NCI-H128 (cell line): ENCODE results near the gene NT5C2.
"Not testable (repeated sequence)": the region's sequence is repeated elsewhere in the genome, so short reads cannot be mapped to it uniquely, and the experiment has no call there.

Source experiments
- DNase-seq: peaks from one replicate; lab custom pipeline; 2025; ENCODE audit not compliant: unreplicated experiment; lab: John Stamatoyannopoulos, UW

NT5C2 gene

DNA sequence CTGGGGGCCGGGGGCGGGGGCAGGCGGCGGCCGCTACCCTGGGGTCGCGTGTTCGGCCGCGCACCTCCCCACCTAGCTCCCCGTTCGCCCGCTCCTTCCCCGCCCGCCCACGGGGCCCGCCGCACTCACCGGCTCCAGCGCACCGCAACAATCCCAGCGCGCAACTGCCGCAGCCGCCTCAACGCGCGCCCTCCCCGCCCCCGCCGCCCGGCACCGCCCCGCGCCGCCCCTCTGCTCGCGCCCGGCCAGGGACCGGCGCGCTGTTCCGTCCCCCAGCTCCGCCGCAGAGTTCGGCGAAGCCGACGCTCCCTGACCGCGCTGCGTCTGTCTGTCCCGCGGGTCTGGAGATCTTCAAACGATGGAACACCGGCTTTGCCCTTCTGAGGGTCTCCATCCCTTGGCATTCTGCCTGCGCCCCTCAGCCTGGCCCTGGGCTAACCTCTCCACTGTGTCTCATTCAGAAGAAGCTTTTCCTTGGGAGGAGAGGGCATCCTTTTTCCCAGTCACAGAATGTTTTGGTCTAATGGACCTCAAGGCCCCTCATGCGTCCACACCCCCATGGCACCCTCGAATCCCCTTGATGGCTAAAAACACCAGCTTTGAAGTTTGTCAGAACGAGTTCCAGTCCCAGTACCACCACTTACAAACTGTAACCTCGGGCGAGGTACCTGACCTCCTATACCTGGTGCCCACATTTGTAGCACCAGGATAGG is at the start of gene NT5C2:
TSS of gene NT5C2 (minus strand) at position 166 of the 713 bp plus-strand sequence. CDS start 18,314 bp downstream, outside the sequence.
- no peak for DNase-seq

DNA sequence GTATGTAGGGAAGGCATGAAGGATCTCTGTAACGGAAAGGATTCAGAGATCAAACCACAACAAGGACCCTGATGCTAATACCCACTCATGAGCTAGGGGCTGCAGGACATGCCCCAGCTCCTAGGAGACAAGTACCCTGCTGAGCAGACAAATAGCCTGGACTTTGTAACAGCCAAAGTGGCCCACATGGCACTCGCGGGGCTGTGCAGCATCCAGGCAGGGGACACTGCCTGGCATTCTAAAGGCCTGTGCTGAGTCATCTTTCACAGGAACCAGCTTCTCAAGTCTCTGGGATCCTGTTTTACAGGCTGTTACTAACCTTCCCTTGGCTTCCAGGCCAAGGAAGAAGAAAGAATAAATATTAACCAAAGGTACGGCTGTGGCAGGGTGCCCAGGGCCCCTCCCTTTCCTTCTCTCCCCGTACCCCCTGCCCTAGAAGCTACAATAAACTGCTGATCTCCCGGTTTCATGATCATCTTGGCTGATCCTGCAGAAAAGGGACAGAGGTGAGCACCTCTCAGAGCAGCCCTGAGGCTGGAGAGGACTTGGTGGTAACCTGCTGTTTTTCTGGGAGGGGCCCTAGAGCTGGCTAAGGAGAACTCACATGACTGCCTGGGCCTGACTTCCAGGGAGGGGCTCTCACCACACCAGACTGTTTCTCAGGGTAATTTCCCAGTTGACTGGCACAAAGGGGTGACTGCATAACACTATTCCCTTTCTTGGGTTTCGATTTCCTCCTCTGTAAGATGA is 48.4 kb upstream of the NT5C2 start:
- DNase-seq: no peak

DNA sequence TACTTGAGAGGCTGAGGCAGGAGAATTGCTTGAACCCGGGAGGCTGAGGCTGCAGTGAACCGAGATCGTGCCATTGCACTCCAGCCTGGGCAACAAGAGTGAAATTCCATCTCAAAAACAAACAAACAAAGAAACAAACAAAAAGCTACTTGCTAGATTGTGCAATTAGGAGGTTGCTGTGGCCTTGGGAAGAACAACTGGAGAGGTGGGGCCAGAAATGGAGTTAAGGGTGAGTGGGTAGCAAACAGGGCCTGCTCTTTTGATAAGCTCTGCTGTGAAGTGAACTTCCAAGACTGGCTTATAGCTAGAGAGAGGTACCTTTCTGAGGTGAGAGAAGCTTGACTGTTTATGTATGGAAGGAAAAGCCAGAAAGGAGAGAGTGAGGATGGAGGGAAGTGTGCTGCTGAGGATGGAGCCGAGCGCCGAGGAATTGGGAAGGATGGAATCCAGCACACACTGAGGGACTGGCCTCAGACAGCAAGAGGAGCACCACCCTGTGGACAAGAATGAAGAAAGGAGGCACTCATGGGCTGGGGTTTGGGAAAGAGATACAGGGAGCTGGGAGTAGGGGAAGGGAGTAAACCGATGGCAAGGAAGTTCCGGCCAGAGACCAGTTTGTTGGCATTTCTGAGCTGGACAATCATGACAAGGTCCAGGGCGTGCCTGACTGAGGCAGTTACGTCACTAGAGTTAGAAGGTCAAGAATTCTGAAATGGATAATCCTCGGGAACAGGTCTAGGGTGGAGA is 45.6 kb upstream of the NT5C2 start:
- no peak for DNase-seq

DNA sequence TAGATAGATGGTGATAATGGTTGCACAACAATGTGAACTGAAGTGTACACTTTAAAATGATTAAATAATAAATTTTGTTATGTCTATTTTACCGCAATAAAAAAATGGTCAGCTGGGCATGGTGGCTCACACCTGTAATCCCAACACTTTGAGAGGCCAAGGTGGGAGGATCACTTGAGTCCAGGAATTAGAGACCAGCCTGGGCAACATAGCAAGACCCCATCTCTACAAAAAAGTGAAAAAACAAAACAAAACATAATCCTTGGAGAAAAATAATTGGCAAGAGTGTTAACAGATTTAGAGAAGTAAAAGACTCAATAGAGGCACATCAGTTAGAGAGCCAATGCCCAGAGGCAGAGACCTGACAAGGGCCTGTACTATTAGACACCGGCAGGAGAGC is 42.7 kb upstream of the NT5C2 start:
- no peak for DNase-seq

DNA sequence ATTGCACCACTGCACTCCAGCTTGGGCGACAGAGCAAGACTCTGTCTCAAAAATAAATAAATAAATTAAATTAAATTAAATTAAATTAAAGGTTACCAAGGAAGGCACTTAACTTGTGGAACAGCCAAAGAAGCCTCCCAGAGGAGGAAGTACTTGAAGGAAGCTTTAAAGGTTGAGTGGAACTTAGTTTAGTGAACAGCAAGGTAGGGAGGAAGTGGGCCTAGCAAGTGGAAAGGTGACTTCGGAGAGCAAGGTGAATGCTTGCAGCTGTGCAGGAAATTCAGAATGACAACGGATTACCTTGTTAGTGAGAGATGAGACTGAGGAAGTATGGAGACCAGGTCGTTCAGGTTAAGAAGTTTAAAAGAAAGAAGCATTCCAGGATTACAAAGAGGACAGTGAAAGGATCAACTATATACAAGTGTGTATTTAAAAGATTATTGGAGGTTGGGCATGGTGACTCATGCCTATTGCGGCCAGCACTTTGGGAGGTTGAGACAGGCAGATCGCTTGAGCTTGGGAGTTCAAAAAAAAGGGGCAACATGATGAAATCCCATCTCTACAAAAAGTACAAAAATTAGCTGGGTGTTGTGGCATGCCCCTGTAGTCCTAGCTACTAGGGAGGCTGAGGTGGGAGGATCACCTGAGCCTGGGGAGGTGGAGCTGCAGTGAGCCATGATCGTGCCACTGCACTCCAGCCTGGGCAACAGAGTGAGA is 39.9 kb upstream of the NT5C2 start:
- DNase-seq: no peak

DNA sequence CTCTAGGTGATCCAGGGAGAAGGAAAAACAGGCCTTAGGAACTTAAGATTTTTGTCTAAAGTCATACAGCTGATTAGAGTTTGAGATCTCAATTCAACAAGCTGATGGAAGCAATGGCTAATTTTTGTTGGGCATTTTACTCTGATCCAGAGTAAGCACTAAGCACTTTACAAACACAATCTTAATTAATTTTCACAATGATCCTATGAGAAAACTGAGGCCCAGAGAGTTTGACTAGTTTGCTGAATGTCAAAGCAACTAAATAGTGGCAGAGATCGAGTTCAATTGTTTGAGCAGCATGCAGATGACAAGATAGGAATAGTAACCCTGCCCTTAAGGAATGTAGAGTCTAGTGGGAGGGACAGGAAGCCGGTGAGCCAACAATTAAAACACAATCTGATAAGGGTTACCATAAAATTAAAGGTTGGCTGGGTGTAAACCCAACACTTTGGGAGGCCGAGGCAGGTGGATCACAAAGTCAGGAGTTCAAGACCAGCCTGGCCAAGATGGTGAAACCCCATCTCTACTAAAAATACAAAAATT is 39.1 kb upstream of the NT5C2 start:
- no peak for DNase-seq

DNA sequence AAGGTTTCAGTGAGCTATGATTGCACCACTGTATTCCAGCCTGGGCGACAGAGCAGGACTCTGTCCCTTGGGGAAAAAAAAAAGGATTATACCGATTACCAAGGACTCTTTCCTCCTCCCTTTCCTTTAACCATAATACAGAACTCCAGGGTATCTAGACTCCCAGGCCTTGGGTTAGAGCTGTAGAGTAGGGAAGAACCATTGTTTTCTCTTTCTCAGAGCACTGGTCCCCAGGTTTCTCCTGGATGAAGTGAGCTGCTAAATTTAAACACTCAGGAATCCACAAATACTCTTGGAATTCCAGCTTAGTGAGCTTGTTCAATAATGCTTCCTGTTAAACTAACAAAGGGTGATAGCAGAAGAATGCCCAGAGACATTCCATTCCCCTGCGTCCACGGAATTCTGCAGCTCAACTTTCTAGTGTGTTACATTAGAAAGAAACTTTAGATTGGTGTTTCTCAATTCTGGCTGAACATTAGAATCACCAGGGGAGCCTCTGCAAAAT is 38.0 kb upstream of the NT5C2 start:
- no peak for DNase-seq

DNA sequence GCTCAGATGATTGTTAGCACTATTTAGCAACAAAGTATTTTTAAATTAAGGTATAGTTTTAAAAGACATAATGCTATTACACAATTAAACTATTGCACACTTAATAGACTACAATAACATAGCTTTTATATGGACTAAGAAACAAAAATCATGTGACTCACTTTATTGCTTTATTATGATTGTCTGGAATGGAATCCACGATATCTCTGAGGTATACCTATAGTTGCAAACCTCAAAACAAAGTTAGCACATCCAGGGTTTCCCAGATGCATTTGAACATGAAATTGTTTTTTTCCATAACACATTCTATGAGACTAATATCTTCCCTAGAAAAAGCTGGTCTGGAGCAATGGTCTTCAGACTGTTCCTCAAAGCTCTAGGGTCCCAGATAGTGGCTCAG is 34.3 kb upstream of the NT5C2 start:
- no peak for DNase-seq

DNA sequence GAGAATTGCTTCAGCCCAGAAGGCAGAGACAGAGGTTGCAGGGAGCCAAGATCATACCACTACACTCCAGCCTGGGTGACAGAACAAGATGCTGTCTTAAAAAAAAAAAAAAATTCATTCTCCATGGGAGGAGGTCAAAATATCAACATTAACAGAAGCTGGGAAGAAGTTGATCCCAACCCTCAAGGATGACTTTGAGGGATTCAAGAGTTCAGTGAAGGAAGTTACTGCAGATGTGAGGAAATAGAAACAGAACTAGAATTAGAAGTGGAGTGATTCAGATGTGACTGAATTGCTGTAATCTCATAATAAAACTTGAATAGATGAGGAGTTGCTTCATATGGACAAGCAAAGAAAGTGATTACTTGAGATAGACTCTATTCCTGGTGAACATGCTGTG is 32.9 kb upstream of the NT5C2 start:
- DNase-seq: no peak

DNA sequence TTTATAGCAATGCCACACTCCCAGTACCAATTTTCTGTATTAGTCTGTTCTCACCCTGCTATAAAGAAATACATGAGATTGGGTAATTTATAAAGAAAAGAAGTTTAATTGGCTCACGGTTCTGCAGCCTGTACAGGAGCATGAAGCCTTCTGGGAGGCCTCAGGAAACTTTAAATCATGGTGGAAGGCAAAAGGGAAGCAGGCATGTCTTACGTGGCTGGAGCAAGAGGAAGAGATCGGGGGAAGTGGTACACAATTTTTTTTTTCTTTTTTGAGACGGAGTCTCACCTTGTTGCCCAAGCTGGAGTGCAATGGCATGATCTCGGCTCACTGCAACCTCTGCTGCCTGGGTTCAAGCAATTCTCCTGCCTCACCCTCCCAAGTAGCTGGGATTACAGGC is 31.6 kb upstream of the NT5C2 start:
- DNase-seq: not testable (repeated sequence)

DNA sequence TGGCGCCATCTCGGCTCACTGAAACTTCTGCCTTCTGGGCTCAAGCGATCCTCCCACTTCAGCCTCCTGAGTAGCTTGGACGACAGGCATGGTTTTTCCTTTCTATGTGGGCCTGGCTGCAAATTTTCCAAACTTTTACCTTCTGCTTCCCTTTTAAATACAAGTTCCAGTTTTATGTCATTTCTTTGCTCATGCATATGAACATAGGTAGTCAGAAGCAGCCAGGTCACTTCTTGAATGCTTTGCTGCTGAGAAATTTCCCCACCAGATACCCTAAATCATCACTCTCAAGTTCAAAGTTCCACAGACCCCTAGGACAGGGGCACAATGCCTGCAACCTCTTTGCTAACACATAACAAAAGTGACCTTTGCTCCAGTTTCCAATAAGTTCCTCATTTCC is 31.1 kb upstream of the NT5C2 start:
- no peak for DNase-seq

DNA sequence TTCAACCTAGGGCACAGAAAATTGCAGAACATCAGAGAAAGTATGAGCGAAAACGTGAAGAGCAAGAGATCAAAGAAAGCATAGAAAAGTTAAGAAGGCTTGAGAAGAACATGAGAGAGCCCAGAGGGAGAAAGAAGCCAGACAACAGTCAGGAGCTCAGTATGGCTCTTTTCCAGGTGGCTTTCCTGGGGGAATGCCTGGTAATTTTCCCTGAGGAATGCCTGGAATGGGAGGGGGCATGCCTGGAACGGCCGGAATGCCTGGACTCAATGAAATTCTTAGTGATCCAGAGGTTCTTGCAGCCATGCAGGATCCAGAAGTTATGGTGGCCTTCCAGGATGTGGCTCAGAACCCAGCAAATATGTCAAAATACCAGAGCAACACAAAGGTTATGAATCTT is 23.3 kb upstream of the NT5C2 start:
- not testable (repeated sequence) for DNase-seq

DNA sequence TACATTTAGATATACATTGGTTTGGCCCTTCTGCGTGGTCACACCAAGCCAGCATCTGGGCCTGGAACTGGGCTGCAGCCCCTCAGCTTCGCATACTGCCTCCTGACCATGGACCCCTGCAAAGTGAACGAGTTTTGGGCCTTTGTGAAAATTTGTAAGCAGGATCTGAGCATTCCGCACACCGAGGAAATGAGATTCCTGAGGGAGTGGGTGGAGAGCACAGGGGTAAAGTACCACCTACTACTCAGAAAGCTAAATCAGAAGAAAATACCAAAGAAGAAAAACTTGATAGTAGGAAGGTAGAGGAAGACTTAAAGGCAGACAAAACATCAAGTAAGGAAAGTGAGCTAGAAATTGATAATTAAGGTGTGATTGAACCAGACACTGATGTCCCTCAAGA is 22.5 kb upstream of the NT5C2 start:
- DNase-seq: no peak

DNA sequence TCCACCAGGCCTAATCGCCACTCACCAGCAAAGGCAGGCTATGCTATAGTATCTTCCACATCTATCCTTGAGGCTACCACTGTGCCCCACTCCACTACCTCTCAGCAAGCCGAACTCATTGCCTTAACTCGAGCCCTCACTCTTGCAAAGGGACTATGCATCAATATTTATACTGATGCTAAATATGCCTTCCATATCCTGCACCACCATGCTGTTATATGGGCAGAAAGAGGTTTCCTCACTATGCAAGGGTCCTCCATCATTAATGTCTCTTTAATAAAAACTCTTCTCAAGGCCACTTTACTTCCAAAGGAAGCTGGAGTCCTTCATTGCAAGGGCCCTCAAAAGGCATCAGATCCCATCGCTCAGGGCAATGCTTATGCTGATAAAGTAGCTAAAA is 17.2 kb upstream of the NT5C2 start:
- DNase-seq: not testable (repeated sequence)

DNA sequence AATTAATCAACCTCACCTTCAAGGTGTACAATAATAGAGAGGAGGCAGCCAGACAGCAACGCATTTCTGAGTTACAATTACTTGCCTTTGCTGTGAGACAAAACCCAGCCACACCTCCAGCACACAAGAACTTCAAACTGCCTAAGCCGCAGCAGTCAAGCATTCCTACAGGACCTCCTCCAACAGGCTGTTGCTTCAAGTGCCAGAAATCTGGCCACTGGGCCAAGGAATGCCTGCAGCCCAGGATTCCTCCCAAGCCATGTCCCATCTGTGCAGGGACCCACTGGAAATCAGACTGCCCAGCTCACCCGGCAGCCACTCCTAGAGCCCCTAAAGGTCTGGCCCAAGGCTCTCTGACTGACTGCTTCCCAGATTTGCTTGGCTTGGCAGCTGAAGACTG is 14.6 kb upstream of the NT5C2 start:
- DNase-seq: not testable (repeated sequence)

DNA sequence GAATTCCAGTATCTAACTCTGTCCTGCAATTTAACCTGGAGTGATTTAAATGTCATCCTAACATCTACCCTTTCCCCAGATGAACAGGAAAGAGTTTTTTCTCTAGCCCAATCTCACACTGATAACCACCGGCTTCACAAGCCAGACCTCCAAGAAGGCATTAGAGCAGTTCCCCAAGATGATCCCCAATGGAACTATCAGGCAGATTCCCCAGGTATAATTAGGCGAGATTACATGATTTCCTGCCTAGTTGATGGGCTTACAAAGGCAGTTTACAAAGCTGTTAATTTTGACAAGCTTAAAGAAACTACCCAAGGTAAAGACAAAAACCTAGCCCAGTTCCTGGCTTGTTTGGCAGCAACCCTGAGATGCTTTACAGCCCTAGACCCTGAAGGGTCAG is 14.1 kb upstream of the NT5C2 start:
- DNase-seq: no peak

DNA sequence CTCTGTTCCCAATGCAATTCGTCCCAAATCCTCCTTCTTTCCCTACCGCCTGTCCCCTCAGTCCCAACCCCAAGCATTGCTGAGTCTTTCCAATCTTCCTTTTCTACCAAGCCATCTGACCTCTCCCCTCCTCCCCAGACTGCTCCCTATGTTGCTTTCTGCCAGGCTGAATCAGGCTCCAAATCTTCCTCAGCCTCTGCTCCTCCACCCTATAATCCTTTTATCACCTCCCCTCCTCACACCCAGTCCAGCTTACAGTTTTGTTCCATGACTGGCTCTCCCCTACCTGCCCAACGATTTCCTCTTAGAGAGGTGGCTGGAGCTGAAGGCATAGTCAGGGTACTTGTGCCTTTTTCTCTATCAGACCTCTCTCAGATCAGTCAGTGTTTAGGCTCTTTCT is 13.6 kb upstream of the NT5C2 start:
- DNase-seq: not testable (repeated sequence)

DNA sequence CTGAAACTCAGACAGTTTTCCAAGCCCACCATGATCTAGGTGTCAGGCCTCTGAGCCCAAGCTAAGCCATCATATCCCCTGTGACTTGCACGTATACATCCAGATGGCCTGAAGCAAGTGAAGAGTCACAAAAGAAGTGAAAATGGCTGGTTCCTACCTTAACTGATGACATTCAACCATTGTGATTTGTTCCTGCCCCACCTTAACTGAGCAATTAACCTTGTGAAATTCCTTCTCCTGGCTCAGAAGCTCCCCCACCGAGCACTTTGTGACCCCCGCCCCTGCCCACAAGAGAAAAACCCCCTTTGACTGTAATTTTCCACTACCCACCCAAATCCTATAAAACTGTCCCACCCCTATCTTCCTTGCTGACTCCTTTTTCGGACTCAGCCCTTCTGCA is 12.3 kb upstream of the NT5C2 start:
- DNase-seq: not testable (repeated sequence)

DNA sequence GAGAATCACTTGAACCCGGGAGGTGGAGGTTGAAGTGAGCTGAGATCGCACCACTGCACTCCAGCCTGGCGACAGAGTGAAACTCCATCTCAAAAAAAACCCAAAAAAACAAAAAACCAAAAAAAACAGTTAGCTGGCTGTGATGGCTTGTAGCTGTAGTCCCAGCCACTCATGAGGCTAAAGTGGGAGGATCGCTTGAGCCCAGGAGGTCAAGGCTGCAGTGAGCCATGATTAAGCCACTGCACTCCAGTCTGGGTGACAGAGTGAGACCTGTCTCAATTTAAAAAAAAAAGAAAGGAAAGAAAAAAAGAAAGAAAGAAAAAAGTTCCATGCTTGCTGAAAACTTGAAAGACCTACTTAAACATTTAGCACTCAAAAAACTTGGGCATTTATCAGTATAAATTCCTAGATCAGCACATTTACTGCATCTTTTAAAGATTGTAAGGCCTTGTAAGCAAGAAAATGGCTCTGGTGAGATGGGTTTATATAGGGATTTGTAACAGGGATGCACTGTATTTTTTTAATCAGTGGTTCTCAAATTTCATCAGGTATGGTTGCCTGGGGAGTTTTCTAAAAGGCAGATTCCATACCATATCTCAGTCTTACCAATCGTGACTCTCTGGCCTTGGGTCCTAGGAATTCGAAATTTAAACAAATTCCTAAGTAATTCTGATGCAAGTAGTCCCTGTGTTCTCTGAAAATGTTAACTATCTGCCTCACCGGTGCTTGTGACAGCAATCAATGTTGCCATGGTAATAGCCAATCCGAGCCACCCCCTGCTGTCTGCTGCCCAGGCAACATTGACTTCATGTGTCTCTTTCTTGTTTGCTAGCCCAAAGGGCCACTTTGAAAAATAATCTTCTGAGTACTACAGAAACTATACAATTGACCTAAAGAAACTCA is 11.5 kb upstream of the NT5C2 start:
- no peak for DNase-seq

DNA sequence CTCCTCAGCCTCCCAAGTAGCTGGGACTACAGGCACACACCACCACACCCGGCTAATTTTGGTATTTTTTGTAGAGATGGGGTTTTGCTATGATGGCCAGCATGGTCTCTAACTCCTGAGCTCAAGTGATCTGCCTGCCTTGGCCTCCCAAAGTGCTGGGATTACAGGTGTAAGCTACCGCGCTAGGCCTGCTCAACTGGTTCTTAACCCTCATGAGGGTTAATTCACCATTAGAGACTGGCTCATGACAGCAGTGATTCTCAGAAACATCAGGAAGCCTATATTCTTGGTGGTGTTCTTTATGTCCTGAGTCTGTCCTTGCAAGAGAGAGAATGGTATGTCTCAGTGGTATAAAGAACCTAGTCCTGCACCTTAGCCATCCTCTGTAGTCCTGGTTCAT is 10.4 kb upstream of the NT5C2 start:
- DNase-seq: no peak
